LNCaP clone FGC (cell line): ENCODE data around the gene PLCD3.

Experiments
- DNase-seq: peaks from one replicate; pipeline ENCODE4 v3.0.0-alpha.2; 2011; ENCODE audit warnings: low read depth
- H3K4me3 ChIP-seq: 2 replicates; pipeline ENCODE4 v1.5.1; 2011; ENCODE audit warnings: mild to moderate bottlenecking, low read depth, low read length, control low read depth
- CTCF ChIP-seq: IDR thresholded peaks from 2 replicates; pipeline ENCODE4 v1.5.1; 2012; ENCODE audit warnings: mild to moderate bottlenecking; ENCODE audit not compliant: control insufficient read depth, insufficient read depth; ENCODE audit errors: extremely low read depth

Gene PLCD3

GRCh38 chr17:45104907-45105624, 27.2 kb downstream of the PLCD3 start:
- H3K4me3 ChIP-seq, result no peak overlapping the region
- no peak for DNase-seq
- no peak for TF ChIP-seq CTCF

GRCh38 chr17:45104497-45104896, 27.8 kb downstream of the PLCD3 start:
- no peak for TF ChIP-seq CTCF
- no peak for DNase-seq
- no peak overlapping the region for H3K4me3 ChIP-seq

GRCh38 chr17:45104029-45104428, 28.3 kb downstream of the PLCD3 start:
- no peak for DNase-seq
- H3K4me3 ChIP-seq, result no peak overlapping the region
- TF ChIP-seq CTCF, result no peak

GRCh38 chr17:45103269-45103795, 29.0 kb downstream of the PLCD3 start:
- no peak for DNase-seq
- TF ChIP-seq CTCF, result no peak
- no peak overlapping the region for H3K4me3 ChIP-seq

GRCh38 chr17:45102856-45103255, 29.5 kb downstream of the PLCD3 start:
- H3K4me3 ChIP-seq, result no peak overlapping the region
- no peak for TF ChIP-seq CTCF
- DNase-seq, result no peak

- DNase-seq, result no peak
- TF ChIP-seq CTCF, result no peak
- no peak overlapping the region for H3K4me3 ChIP-seq
Observed at GRCh38 chr17:45101883-45102811, 30.2 kb downstream of the PLCD3 start.
